ENCODE measurements around the gene RYK. TPM values are rescaled to one million over a fixed set of nuclear protein-coding genes. Genes with fewer than 3 reads are reported as not detected.

Gene RYK
- total RNA-seq, 1 experiment from 2014 or later: 93.7 TPM

DNA sequence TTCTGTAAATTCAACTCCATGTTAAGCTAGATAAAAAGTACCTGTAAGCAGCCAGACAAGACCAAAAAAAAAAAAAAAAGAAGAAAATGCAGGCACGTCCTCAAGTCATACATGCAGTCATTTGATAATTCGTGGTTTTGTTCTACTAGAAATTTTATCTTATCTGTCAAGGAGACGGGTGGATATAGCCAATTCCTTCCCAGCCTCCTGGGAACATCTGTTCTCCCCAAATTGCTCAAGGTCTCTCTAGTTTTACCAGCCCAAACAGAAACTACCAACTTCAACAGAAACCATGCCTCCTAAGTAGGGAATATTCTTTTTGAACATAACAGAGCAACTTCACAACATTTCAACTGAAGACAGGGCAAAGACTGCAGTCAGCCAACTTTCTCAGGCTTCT is 19.5 kb downstream of the RYK start:
- Histone ChIP-seq H3K4me2 (no peak overlapping the region), H3K9me2 (ENCODE audit: insufficient read depth) (no peaks in the 10 kb centered on the region), H3K4me3 (no peak overlapping the region), H3K27ac (no peak overlapping the region), H3K4me1 (replicated peaks; ENCODE audit: insufficient read depth) (no peaks in the 10 kb centered on the region), H3K36me3 (ENCODE audit: low read depth) (peaks cover 12% of the 10 kb centered on the region; the same call in 1 of the 2 replicates), H3K79me2 (ENCODE audit: low read depth) (peaks cover 99% of the 10 kb centered on the region), H3K9me3 (ENCODE audit: insufficient read depth, low read depth) (peaks cover 10% of the 10 kb centered on the region; the same call in 1 of the 2 replicates), H3F3A (ENCODE audit: insufficient read depth, low read depth) (peaks cover 7% of the 10 kb centered on the region; the same call in 1 of the 2 replicates), H4K20me1 (ENCODE audit: insufficient read depth) (peaks cover 43% of the 10 kb centered on the region; the same call in 1 of the 2 replicates), H2AFZ (no peak overlapping the region), H3K27me3 (ENCODE audit: insufficient read depth, low read depth) (no peaks in the 10 kb centered on the region)
- no TSS peak for BruUV-seq (replicated peaks)
- CTCF ChIA-PET: no interaction called here
- DNase-seq: no peak
- TF ChIP-seq EZH2 (IDR thresholded peaks at IDR 0.05; ENCODE audit: low read depth): no peak
- intact Hi-C loops (cut with micrococcal nuclease; ENCODE audit: unreplicated experiment): no loop called here
- POLR2A ChIA-PET (ENCODE audit: unreplicated experiment): interaction anchor here (0.6 kb wide), 1 partner anchor 805 kb away, joined by 4 read pairs; no protein-coding TSS in a partner anchor

DNA sequence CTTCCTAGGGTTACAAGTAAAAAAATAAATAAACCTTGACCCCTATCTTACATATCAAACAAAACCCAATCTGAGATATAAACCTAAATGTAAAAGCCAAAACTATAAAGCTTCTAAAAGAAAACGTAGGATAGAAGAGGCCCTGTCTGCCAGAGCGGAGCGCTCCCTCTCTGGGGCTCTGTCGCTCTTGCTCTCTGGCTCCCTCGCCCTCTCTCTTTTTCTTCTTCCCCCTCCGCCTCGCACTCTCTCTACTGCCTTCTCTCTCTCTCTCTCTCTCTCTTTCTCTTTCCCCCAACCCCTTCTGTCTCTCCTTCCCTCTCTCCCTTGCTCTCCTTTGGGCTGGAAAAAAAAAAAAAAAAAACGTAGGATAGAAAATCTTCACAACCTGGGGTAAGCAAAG is 21.6 kb downstream of the RYK start:
- no TSS peak for BruUV-seq (replicated peaks)
- CTCF ChIA-PET: interaction anchor here (0.8 kb wide), 1 partner anchor 71 kb away, joined by 6 read pairs; no protein-coding TSS in a partner anchor

DNA sequence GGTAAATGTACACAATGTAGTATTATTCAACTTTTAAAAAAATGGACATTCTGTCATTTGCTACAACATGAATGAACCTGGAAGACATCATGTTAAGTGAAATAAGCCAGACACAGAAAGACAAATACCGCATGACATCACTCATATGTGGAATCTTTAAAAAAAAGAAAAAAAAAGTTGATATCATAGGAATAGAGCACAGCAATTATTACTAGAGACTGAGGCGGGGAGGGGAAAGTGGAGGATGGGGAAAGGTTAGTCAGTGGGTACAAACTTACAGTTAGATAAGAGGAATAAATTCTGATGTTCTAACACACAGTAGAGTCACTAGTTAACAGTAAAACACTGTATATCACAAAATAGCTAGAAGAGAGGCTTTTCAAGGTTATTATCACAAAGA is 22.2 kb downstream of the RYK start:
- CTCF ChIA-PET: interaction anchor here (0.6 to 0.8 kb wide), 2 partner anchors 71 to 150 kb away, joined by 6 to 7 read pairs; no protein-coding TSS in a partner anchor
- no TSS peak for BruUV-seq (replicated peaks)
- intact Hi-C loops (cut with micrococcal nuclease; ENCODE audit: unreplicated experiment): no loop called here

More for the DNA sequence above, 21.6 kb downstream of the RYK start:
- H3K4me2 ChIP-seq: no peak overlapping the region
- peaks cover 99% of the 10 kb centered on the region for H3K79me2 ChIP-seq (ENCODE audit: low read depth)
- H3K9me2 ChIP-seq (ENCODE audit: insufficient read depth): no peaks in the 10 kb centered on the region
- POLR2A ChIA-PET (ENCODE audit: unreplicated experiment): no interaction called here
- no peaks in the 10 kb centered on the region for H3K4me1 ChIP-seq (replicated peaks; ENCODE audit: insufficient read depth)
- H3K36me3 ChIP-seq (ENCODE audit: low read depth): peaks cover 6% of the 10 kb centered on the region; the same call in 1 of the 2 replicates
- no peak for DNase-seq
- H3K9me3 ChIP-seq (ENCODE audit: insufficient read depth, low read depth): peaks cover 6% of the 10 kb centered on the region; the same call in 1 of the 2 replicates
- intact Hi-C loops (cut with micrococcal nuclease; ENCODE audit: unreplicated experiment): no loop called here
- H2AFZ ChIP-seq: no peak overlapping the region
- peaks cover 7% of the 10 kb centered on the region; the same call in 1 of the 2 replicates for H3F3A ChIP-seq (ENCODE audit: insufficient read depth, low read depth)
- TF ChIP-seq, protein P1, sequence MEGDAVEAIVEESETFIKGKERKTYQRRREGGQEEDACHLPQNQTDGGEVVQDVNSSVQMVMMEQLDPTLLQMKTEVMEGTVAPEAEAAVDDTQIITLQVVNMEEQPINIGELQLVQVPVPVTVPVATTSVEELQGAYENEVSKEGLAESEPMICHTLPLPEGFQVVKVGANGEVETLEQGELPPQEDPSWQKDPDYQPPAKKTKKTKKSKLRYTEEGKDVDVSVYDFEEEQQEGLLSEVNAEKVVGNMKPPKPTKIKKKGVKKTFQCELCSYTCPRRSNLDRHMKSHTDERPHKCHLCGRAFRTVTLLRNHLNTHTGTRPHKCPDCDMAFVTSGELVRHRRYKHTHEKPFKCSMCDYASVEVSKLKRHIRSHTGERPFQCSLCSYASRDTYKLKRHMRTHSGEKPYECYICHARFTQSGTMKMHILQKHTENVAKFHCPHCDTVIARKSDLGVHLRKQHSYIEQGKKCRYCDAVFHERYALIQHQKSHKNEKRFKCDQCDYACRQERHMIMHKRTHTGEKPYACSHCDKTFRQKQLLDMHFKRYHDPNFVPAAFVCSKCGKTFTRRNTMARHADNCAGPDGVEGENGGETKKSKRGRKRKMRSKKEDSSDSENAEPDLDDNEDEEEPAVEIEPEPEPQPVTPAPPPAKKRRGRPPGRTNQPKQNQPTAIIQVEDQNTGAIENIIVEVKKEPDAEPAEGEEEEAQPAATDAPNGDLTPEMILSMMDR (conservative IDR thresholded peaks at IDR 0.05): no peak
- TF ChIP-seq EZH2 (IDR thresholded peaks at IDR 0.05; ENCODE audit: low read depth): no peak
- H3K4me3 ChIP-seq: no peak overlapping the region
- H4K20me1 ChIP-seq (ENCODE audit: insufficient read depth): peaks cover 40% of the 10 kb centered on the region; the same call in 1 of the 2 replicates
- no peaks in the 10 kb centered on the region for H3K27me3 ChIP-seq (ENCODE audit: insufficient read depth, low read depth)
- H3K27ac ChIP-seq: no peak overlapping the region

More for the DNA sequence above, 22.2 kb downstream of the RYK start:
- POLR2A ChIA-PET (ENCODE audit: unreplicated experiment): no interaction called here
- Histone ChIP-seq H3K4me3 (no peak overlapping the region), H3K9me3 (ENCODE audit: insufficient read depth, low read depth) (peaks cover under 1% of the 10 kb centered on the region; the same call in 1 of the 2 replicates), H3F3A (ENCODE audit: insufficient read depth, low read depth) (peaks cover 7% of the 10 kb centered on the region; the same call in 1 of the 2 replicates), H3K79me2 (ENCODE audit: low read depth) (peaks cover 99% of the 10 kb centered on the region), H3K9me2 (ENCODE audit: insufficient read depth) (no peaks in the 10 kb centered on the region), H3K4me2 (no peak overlapping the region), H3K27me3 (ENCODE audit: insufficient read depth, low read depth) (no peaks in the 10 kb centered on the region), H4K20me1 (ENCODE audit: insufficient read depth) (peaks cover 40% of the 10 kb centered on the region), H3K27ac (no peak overlapping the region), H2AFZ (no peak overlapping the region), H3K4me1 (replicated peaks; ENCODE audit: insufficient read depth) (no peaks in the 10 kb centered on the region), H3K36me3 (ENCODE audit: low read depth) (peaks cover under 1% of the 10 kb centered on the region; the same call in 1 of the 2 replicates)
- DNase-seq: no peak
- TF ChIP-seq, protein P1 (conservative IDR thresholded peaks at IDR 0.05): no peak
- TF ChIP-seq EZH2 (IDR thresholded peaks at IDR 0.05; ENCODE audit: low read depth): no peak
